ENCODE data around the gene LOXL3. TPM values are rescaled to one million over a fixed set of nuclear protein-coding genes. Genes with fewer than 3 reads are reported as not detected.

Gene LOXL3, protein sequence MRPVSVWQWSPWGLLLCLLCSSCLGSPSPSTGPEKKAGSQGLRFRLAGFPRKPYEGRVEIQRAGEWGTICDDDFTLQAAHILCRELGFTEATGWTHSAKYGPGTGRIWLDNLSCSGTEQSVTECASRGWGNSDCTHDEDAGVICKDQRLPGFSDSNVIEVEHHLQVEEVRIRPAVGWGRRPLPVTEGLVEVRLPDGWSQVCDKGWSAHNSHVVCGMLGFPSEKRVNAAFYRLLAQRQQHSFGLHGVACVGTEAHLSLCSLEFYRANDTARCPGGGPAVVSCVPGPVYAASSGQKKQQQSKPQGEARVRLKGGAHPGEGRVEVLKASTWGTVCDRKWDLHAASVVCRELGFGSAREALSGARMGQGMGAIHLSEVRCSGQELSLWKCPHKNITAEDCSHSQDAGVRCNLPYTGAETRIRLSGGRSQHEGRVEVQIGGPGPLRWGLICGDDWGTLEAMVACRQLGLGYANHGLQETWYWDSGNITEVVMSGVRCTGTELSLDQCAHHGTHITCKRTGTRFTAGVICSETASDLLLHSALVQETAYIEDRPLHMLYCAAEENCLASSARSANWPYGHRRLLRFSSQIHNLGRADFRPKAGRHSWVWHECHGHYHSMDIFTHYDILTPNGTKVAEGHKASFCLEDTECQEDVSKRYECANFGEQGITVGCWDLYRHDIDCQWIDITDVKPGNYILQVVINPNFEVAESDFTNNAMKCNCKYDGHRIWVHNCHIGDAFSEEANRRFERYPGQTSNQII
- 5.9 TPM for polyA plus RNA-seq (2013)

DNA sequence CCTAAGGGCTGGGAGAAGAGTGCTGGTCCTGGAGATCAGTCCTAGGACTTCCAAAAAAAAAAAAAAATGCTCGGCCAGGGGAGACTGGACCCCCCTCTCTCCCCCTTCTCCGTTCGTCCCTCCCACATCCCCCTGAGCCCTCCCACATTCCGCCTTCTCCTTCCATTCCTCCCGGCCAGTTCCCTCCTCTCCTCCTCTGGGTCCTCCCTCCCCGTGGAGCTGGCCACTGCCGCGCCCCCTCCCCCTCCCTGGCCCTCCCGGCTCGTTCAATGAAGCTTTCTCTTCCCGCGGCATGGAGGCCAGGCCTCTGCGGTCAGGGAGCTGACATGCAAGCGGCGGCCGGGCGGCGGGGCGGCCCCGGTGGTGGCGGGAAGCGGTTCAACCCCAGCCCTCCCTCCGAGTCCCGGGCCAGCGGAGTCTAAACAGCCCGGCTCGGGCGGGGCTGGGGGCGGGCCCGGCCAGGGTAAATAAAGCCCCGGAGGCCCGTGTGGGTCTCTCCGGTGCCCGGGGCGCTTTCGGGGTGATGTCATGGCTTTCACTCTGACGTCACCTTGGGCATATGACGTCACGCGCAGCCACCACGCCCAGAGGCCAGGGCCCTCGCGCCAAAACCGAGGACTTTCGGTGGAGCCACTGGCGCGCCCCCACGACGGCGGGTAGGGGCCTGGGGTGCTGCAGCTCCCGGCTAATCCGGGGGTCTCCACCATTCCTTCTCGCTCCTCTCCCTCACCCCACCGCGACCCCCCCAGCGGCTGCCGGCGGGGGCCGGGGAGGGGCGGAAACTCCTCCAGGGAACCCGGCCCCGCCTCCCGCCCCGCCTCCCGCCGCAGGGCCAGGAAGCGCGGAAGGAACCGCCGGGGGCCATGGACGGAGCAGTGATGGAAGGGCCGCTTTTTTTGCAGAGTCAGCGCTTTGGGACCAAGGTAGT lies at the start of gene LOXL3, which contains the start of gene DOK1:
LOXL3 (minus strand) TSS at position 51 of the 928 bp plus-strand sequence. CDS start 1,308 bp downstream, outside the sequence.
DOK1 (plus strand) TSS at position 829 of the 928 bp plus-strand sequence; CDS start at position 864, 35 bp downstream.
- peak within 1 kb of the TSS in 1 of 2 experiments; percentile 78 for H3K27ac ChIP-seq (ENCODE audit: insufficient read depth in 1 of 2, low read depth in 1 of 2, low read length in 2 of 2, poor library complexity in 1 of 2, severe bottlenecking in 2 of 2)
- DNase-seq, result peak; percentile 80 to 92 (median 89)
- WGBS (ENCODE audit: insufficient coverage), result under 1% methylated on average over 59 of the region's 73 CpGs
- H3K9me3 ChIP-seq (ENCODE audit: control extremely low read depth in 1 of 5, control insufficient read depth in 4 of 5, insufficient read depth in 2 of 5, low read depth in 1 of 5, low read length in 4 of 5), result no peaks in the 10 kb centered on the region
- ChIA-PET CTCF (interaction anchor here (0.9 to 1.4 kb wide), 2 partner anchors 18 to 31 kb away, joined by 3 to 7 read pairs; no protein-coding TSS in a partner anchor), POLR2A (interaction anchor here (0.6 to 2.4 kb wide), 5 partner anchors 15 to 129 kb away, joined by 3 to 9 read pairs (median 3); partner anchors contain the start of genes MRPL53 and WBP1)
- H3K4me3 ChIP-seq (ENCODE audit: control insufficient read depth in 1 of 7, extremely low read depth in 1 of 7, insufficient read depth in 4 of 7, low read depth in 2 of 7, low read length in 6 of 7), result peak within 1 kb of the TSS; percentile 65 to 98 (median 93)
- peaks cover 0 to 81% (median 45%) of the 10 kb centered on the region in 4 experiments for H3K4me1 ChIP-seq (ENCODE audit: control extremely low read depth in 1 of 4, control insufficient read depth in 4 of 4, insufficient read depth in 4 of 4, low read length in 3 of 4)
- no peaks in the 10 kb centered on the region for H3K27me3 ChIP-seq (replicated peaks in 2 of 5; ENCODE audit: control insufficient read depth in 4 of 5, insufficient read depth in 5 of 5, low read length in 4 of 5)
- H3K36me3 ChIP-seq (ENCODE audit: control insufficient read depth in 4 of 4, insufficient read depth in 4 of 4, low read length in 3 of 4), result peaks cover 0 to 31% (median 11%) of the 10 kb centered on the region in 4 experiments

DNA sequence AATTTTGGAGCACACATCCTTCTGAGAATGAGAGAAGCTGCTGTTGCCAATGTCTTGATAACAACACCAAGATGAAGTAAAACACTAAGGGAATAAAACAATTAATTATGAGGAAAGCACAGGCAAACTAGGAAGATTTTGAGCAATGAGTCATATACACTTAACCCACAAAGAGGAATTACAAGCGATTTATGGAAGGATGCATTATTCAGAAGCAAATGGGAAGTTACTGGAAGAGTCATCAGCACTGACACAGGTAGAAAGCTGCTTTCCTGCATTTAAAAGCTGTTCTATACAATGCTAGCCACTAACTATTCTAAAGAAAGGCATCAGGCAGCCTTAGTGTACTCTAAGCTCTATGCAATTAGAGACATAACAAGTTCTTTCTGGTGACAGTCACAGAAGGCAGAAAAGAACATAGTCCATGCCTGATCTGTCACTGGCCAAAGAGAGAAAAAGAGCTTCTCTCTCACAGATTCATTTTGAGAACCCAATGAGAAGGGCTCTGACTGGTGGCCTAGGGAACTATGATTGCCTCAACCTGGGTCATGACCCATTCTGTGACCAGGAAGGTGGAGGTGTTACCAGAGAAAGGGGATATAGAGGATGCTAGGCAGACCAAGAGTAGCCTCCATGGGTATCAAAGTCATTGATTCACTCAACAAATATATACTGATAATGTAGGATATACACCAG lies 49.0 kb upstream of the LOXL3 start:
- WGBS (ENCODE audit: insufficient coverage), result no CpG with 5 or more reads among the region's 1 CpG
- Histone ChIP-seq H3K4me1 (ENCODE audit: control extremely low read depth in 1 of 4, control insufficient read depth in 4 of 4, insufficient read depth in 4 of 4, low read length in 3 of 4) (no peaks in the 10 kb centered on the region), H3K9me3 (ENCODE audit: control extremely low read depth in 1 of 5, control insufficient read depth in 4 of 5, insufficient read depth in 2 of 5, low read depth in 1 of 5, low read length in 4 of 5) (no peaks in the 10 kb centered on the region), H3K27me3 (replicated peaks in 2 of 5; ENCODE audit: control insufficient read depth in 4 of 5, insufficient read depth in 5 of 5, low read length in 4 of 5) (peaks cover 0 to 6% (median 0%) of the 10 kb centered on the region in 5 experiments), H3K36me3 (ENCODE audit: control insufficient read depth in 4 of 4, insufficient read depth in 4 of 4, low read length in 3 of 4) (no peaks in the 10 kb centered on the region), H3K4me3 (ENCODE audit: control insufficient read depth in 1 of 7, extremely low read depth in 1 of 7, insufficient read depth in 4 of 7, low read depth in 2 of 7, low read length in 6 of 7) (no peak overlapping the region), H3K27ac (ENCODE audit: insufficient read depth in 1 of 2, low read depth in 1 of 2, low read length in 2 of 2, poor library complexity in 1 of 2, severe bottlenecking in 2 of 2) (no peak overlapping the region)
- POLR2A ChIA-PET, result no interaction called here
- no peak for DNase-seq
- CTCF ChIA-PET, result interaction anchor here (8.1 kb wide), 1 partner anchor 15 kb away, joined by 72 read pairs; no protein-coding TSS in a partner anchor

DNA sequence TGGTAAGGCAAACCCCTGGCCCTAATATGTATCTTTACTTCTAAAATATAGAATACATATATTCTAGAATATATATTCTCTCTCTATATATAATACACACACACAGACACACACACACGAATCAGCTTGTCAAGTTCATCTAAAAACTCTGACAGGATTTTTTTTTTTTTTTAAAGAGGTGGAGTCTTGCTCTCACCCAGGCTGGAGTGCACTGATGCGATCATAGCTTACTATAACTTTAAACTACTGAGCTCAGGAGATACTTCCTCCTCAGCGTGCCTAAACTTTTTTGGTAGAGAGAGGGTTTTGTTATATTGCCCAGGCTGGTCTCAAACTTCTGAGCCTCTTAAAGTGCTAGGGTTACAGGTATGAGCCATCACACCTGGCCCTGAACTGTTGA lies 45.9 kb upstream of the LOXL3 start:
- Histone ChIP-seq H3K4me1 (ENCODE audit: control extremely low read depth in 1 of 4, control insufficient read depth in 4 of 4, insufficient read depth in 4 of 4, low read length in 3 of 4) (no peaks in the 10 kb centered on the region), H3K9me3 (ENCODE audit: control extremely low read depth in 1 of 5, control insufficient read depth in 4 of 5, insufficient read depth in 2 of 5, low read depth in 1 of 5, low read length in 4 of 5) (no peaks in the 10 kb centered on the region), H3K4me3 (ENCODE audit: control insufficient read depth in 1 of 7, extremely low read depth in 1 of 7, insufficient read depth in 4 of 7, low read depth in 2 of 7, low read length in 6 of 7) (no peak overlapping the region), H3K27ac (ENCODE audit: insufficient read depth in 1 of 2, low read depth in 1 of 2, low read length in 2 of 2, poor library complexity in 1 of 2, severe bottlenecking in 2 of 2) (no peak overlapping the region), H3K36me3 (ENCODE audit: control insufficient read depth in 4 of 4, insufficient read depth in 4 of 4, low read length in 3 of 4) (no peaks in the 10 kb centered on the region), H3K27me3 (replicated peaks in 2 of 5; ENCODE audit: control insufficient read depth in 4 of 5, insufficient read depth in 5 of 5, low read length in 4 of 5) (peaks cover 0 to 6% (median 2%) of the 10 kb centered on the region in 5 experiments)
- POLR2A ChIA-PET, result interaction anchor here (0.6 kb wide), 1 partner anchor 9 kb away, joined by 3 read pairs; no protein-coding TSS in a partner anchor
- CTCF ChIA-PET, result interaction anchor here (0.6 to 8.1 kb wide), 3 partner anchors 12 to 499 kb away, joined by 3 to 72 read pairs (median 3); partner anchors contain the start of genes CCDC142 and TTC31
- WGBS (ENCODE audit: insufficient coverage), result no CpG with 5 or more reads among the region's 3 CpGs
- DNase-seq, result no peak

DNA sequence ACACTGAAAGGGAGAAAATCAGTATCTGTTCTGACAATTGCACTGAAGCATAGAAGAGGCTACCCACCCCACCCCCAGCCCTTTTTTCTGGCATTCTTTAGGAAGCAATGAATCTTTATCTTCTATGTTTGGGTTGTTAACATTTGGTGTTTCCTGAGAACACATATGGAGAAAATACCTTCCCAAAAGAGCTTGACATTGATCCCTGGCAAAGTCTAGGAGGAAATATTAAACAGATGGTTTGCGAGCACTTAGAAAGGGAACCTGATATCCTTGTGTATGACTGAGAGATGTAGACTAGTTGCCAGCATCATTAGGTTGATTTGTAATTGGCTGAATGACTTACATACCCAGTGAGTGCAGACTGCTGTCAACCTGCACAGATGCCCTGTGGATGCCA lies 43.7 kb upstream of the LOXL3 start:
- CTCF ChIA-PET, result interaction anchor here (0.8 to 8.1 kb wide), 3 partner anchors 10 to 66 kb away, joined by 3 to 72 read pairs (median 5); no protein-coding TSS in a partner anchor
- no peaks in the 10 kb centered on the region for H3K36me3 ChIP-seq (ENCODE audit: control insufficient read depth in 4 of 4, insufficient read depth in 4 of 4, low read length in 3 of 4)

DNA sequence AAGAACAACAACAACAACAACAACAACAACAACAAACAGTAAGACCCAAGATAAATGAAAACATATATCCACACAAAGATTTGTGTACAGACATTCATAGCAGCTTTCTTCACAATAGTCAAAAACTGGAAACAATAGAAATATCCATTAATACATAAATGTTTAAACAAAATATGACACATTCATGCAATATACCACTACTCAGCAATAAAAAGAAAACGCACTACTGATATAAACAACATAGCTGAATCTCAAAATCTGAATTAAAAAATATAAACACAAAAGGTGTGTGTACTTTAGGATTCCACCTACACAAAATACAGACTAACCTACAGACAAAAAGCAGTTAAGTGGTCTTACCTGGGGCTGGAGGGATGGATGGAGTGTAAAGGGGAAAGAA lies 42.8 kb upstream of the LOXL3 start:
- H3K9me3 ChIP-seq (ENCODE audit: control extremely low read depth in 1 of 5, control insufficient read depth in 4 of 5, insufficient read depth in 2 of 5, low read depth in 1 of 5, low read length in 4 of 5), result no peaks in the 10 kb centered on the region
- ChIA-PET POLR2A (no interaction called here), CTCF (interaction anchor here (8.1 kb wide), 1 partner anchor 9 kb away, joined by 72 read pairs; no protein-coding TSS in a partner anchor)
- H3K4me1 ChIP-seq (ENCODE audit: control extremely low read depth in 1 of 4, control insufficient read depth in 4 of 4, insufficient read depth in 4 of 4, low read length in 3 of 4), result no peaks in the 10 kb centered on the region
- H3K36me3 ChIP-seq (ENCODE audit: control insufficient read depth in 4 of 4, insufficient read depth in 4 of 4, low read length in 3 of 4), result no peaks in the 10 kb centered on the region
- no peak overlapping the region for H3K27ac ChIP-seq (ENCODE audit: insufficient read depth in 1 of 2, low read depth in 1 of 2, low read length in 2 of 2, poor library complexity in 1 of 2, severe bottlenecking in 2 of 2)
- H3K27me3 ChIP-seq (replicated peaks in 2 of 5; ENCODE audit: control insufficient read depth in 4 of 5, insufficient read depth in 5 of 5, low read length in 4 of 5), result peaks cover 0 to 2% (median 0%) of the 10 kb centered on the region in 5 experiments
- no CpG with 5 or more reads among the region's 1 CpG for WGBS (ENCODE audit: insufficient coverage)
- no peak overlapping the region for H3K4me3 ChIP-seq (ENCODE audit: control insufficient read depth in 1 of 7, extremely low read depth in 1 of 7, insufficient read depth in 4 of 7, low read depth in 2 of 7, low read length in 6 of 7)
- DNase-seq, result no peak

More for the DNA sequence above, 43.7 kb upstream of the LOXL3 start:
- POLR2A ChIA-PET, result no interaction called here
- no peak for DNase-seq
- WGBS (ENCODE audit: insufficient coverage), result 80% methylated on average over 1 of the region's 1 CpG
- no peak overlapping the region for H3K27ac ChIP-seq (ENCODE audit: insufficient read depth in 1 of 2, low read depth in 1 of 2, low read length in 2 of 2, poor library complexity in 1 of 2, severe bottlenecking in 2 of 2)
- peaks cover 0 to 2% (median 0%) of the 10 kb centered on the region in 5 experiments for H3K27me3 ChIP-seq (replicated peaks in 2 of 5; ENCODE audit: control insufficient read depth in 4 of 5, insufficient read depth in 5 of 5, low read length in 4 of 5)
- H3K4me1 ChIP-seq (ENCODE audit: control extremely low read depth in 1 of 4, control insufficient read depth in 4 of 4, insufficient read depth in 4 of 4, low read length in 3 of 4), result no peaks in the 10 kb centered on the region
- H3K9me3 ChIP-seq (ENCODE audit: control extremely low read depth in 1 of 5, control insufficient read depth in 4 of 5, insufficient read depth in 2 of 5, low read depth in 1 of 5, low read length in 4 of 5), result no peaks in the 10 kb centered on the region
- no peak overlapping the region for H3K4me3 ChIP-seq (ENCODE audit: control insufficient read depth in 1 of 7, extremely low read depth in 1 of 7, insufficient read depth in 4 of 7, low read depth in 2 of 7, low read length in 6 of 7)

Data from common myeloid progenitor, CD34-positive (primary cell).